Endodermal cell (in vitro differentiated cells): Measurements from ENCODE around the gene PRSS33. TPM values are rescaled to one million over a fixed set of nuclear protein-coding genes. Genes with fewer than 3 reads are reported as not detected.

ENCODE experiments used
- DNase-seq: peaks from one replicate; pipeline ENCODE4 v3.0.0-alpha.2; 2017
- H3K27ac ChIP-seq: 2 replicates; pipeline ENCODE4 v1.5.1; 2013; ENCODE audit warnings: mild to moderate bottlenecking, low read depth, low read length, moderate library complexity
- H3K27me3 ChIP-seq: 2 replicates; pipeline ENCODE4 v1.6.1; 2013; ENCODE audit warnings: mild to moderate bottlenecking, low read length, moderate library complexity; ENCODE audit not compliant: insufficient read depth, control insufficient read depth, poor library complexity, severe bottlenecking
- H3K36me3 ChIP-seq: 2 replicates; pipeline ENCODE4 v1.7.0; 2013; ENCODE audit warnings: mild to moderate bottlenecking, low read length, moderate library complexity; ENCODE audit not compliant: control insufficient read depth, insufficient read depth
- H3K4me1 ChIP-seq: one replicate; pipeline ENCODE4 v1.7.0; 2013; ENCODE audit warnings: low read length; ENCODE audit not compliant: control insufficient read depth, insufficient read depth
- H3K4me3 ChIP-seq: 2 replicates; pipeline ENCODE4 v1.5.1; 2013; ENCODE audit warnings: mild to moderate bottlenecking, low read length, moderate library complexity
- H3K9ac ChIP-seq: 2 replicates; pipeline ENCODE4 v1.6.1; 2013; ENCODE audit warnings: mild to moderate bottlenecking, low read length, moderate library complexity; ENCODE audit not compliant: poor library complexity, severe bottlenecking; ENCODE audit errors: extremely low read depth
- H3K9me3 ChIP-seq: 2 replicates; pipeline ENCODE4 v1.6.1; 2013; ENCODE audit warnings: mild to moderate bottlenecking, low read length, moderate library complexity; ENCODE audit not compliant: control insufficient read depth
- H3K27ac Mint-ChIP-seq: 2 replicates; pipeline ENCODE4 v1.8.0; 2020; ENCODE audit warnings: mixed read lengths
- H3K27me3 Mint-ChIP-seq: 2 replicates; pipeline ENCODE4 v1.8.0; 2021; ENCODE audit warnings: mild to moderate bottlenecking, mixed read lengths; ENCODE audit not compliant: insufficient read depth
- H3K36me3 Mint-ChIP-seq: 2 replicates; pipeline ENCODE4 v1.8.0; 2020; ENCODE audit warnings: low read depth, mixed read lengths
- H3K4me1 Mint-ChIP-seq: 2 replicates; pipeline ENCODE4 v1.8.0; 2020; ENCODE audit warnings: mixed read lengths
- H3K4me3 Mint-ChIP-seq: 2 replicates; pipeline ENCODE4 v1.8.0; 2020; ENCODE audit warnings: mild to moderate bottlenecking, moderate library complexity, mixed read lengths
- H3K9me3 Mint-ChIP-seq: 2 replicates; pipeline ENCODE4 v1.8.0; 2020; ENCODE audit warnings: mild to moderate bottlenecking, mixed read lengths
- WGBS, 2 experiments: methylation state at CpG; one replicate each; pipeline versions ENCODE4 v1.1.5 to v1.1.7; 2013; ENCODE audit warnings: missing lambda C conversion rate in 2 of 2, mixed read lengths in 1 of 2; ENCODE audit not compliant: insufficient coverage in 1 of 2, insufficient read length in 1 of 2; 5-methylcytosine and 5-hydroxymethylcytosine counted together
- total RNA-seq, 2 donors: library from RNA; stranded (reverse); fragmentation: NEBNext Ultra II Directional in 1 of 2; extraction: Animal tissue kit (Norgen Biotek cat#: 25700) in 1 of 2; gene quantifications; 2 replicates in 1 of 2; 3 replicates in 1 of 2; pipeline ENCODE4 v1.2.1, GENCODE V29; 2021
- TF ChIP-seq, protein P1 (sequence below): fragments of 200-600 bp; sonication (generic); conservative IDR thresholded peaks from 2 replicates; pipeline ENCODE4 v1.5.0; 2021; ENCODE audit warnings: antibody characterized with exemption, mild to moderate bottlenecking

PRSS33 gene
- total RNA-seq, 2 donors from 2014 or later: 0.35 TPM; not detected in 1

- no peak for DNase-seq
- TF ChIP-seq, protein P1, sequence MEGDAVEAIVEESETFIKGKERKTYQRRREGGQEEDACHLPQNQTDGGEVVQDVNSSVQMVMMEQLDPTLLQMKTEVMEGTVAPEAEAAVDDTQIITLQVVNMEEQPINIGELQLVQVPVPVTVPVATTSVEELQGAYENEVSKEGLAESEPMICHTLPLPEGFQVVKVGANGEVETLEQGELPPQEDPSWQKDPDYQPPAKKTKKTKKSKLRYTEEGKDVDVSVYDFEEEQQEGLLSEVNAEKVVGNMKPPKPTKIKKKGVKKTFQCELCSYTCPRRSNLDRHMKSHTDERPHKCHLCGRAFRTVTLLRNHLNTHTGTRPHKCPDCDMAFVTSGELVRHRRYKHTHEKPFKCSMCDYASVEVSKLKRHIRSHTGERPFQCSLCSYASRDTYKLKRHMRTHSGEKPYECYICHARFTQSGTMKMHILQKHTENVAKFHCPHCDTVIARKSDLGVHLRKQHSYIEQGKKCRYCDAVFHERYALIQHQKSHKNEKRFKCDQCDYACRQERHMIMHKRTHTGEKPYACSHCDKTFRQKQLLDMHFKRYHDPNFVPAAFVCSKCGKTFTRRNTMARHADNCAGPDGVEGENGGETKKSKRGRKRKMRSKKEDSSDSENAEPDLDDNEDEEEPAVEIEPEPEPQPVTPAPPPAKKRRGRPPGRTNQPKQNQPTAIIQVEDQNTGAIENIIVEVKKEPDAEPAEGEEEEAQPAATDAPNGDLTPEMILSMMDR: no peak
- Mint-ChIP-seq H3K4me3 (peak overlapping the region; percentile 95), H3K27ac (peak overlapping the region; percentile 99), H3K9me3 (no peaks in the 10 kb centered on the region), H3K27me3 (peaks cover 2% of the 10 kb centered on the region), H3K36me3 (peaks cover 17% of the 10 kb centered on the region), H3K4me1 (peaks cover 17% of the 10 kb centered on the region)
- peak overlapping the region; percentile 100 for H3K9ac ChIP-seq
- H3K36me3 ChIP-seq: peaks cover 17% of the 10 kb centered on the region
- no peaks in the 10 kb centered on the region for H3K27me3 ChIP-seq
- H3K27ac ChIP-seq: no peak overlapping the region
- WGBS, 2 experiments: 91 to 96% methylated on average over 11 to 12 of the region's 12 CpGs
- H3K9me3 ChIP-seq: no peaks in the 10 kb centered on the region
- H3K4me1 ChIP-seq: peaks cover 3% of the 10 kb centered on the region
- peak overlapping the region; percentile 87 for H3K4me3 ChIP-seq
Observed at GRCh38 chr16:2778630-2778958, 8.8 kb downstream of the PRSS33 start.

GRCh38 chr16:2777903-2778629 lies 9.3 kb downstream of the PRSS33 start:
- Histone ChIP-seq H3K4me1 (no peaks in the 10 kb centered on the region), H3K27ac (peak overlapping the region; percentile 99), H3K9me3 (no peaks in the 10 kb centered on the region), H3K9ac (peak overlapping the region; percentile 100), H3K4me3 (peak overlapping the region; percentile 87), H3K36me3 (peaks cover 22% of the 10 kb centered on the region), H3K27me3 (no peaks in the 10 kb centered on the region)
- Mint-ChIP-seq H3K4me3 (peak overlapping the region; percentile 95), H3K9me3 (no peaks in the 10 kb centered on the region), H3K27ac (peak overlapping the region; percentile 99), H3K36me3 (peaks cover 23% of the 10 kb centered on the region), H3K27me3 (peaks cover 2% of the 10 kb centered on the region), H3K4me1 (peaks cover 15% of the 10 kb centered on the region)
- peak; percentile 70 for DNase-seq
- WGBS, 2 experiments: 25 to 47% methylated on average over 9 to 27 of the region's 27 CpGs
- TF ChIP-seq, protein P1: no peak

DNA sequence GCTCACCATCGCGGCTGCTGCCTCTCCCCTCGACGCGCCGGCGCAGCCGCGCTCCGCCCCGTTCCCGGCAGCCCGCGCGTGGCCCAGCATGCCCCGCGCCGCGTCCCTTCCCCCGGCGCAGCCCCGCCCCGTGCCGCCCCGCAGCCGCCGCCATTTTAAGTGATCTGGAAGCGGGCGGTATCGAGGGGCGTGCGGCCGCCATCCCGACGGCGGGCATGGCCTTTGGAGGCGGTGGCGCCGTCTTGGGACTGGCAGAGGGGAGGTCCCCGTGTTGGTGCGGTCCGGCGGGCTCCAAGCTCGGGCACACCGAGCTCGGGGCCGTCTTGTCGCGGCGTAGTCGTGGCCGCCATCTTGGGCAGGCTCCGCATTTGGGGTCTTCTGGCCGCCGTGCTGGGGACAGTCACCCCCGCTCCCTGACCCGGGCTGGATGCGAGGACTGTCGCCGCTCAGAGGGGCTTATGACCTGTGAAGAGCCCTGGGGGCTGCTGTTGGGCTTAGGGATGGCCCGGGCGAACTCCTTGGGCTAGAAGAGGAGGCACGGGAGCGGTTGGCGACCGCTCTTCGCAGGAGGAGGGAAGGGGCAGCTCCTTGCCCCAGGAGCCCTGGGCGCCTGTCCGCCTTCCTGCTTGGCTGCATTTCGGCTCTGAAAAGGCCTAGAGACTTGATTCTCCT lies 10.0 kb downstream of the PRSS33 start, which contains the start of gene ELOB:
Gene ELOB, minus strand, starts transcription at position 50 of the 672 bp plus-strand sequence. Its CDS starts 41 bp downstream, at position 9.
- Mint-ChIP-seq H3K4me3 (peak within 1 kb of the TSS; percentile 95), H3K36me3 (peaks cover 28% of the 10 kb centered on the region), H3K27ac (peak within 1 kb of the TSS; percentile 99), H3K4me1 (peaks cover 15% of the 10 kb centered on the region), H3K27me3 (peaks cover 2% of the 10 kb centered on the region), H3K9me3 (no peaks in the 10 kb centered on the region)
- H3K27ac ChIP-seq: peak within 1 kb of the TSS; percentile 99
- H3K9me3 ChIP-seq: no peaks in the 10 kb centered on the region
- H3K9ac ChIP-seq: peak within 1 kb of the TSS; percentile 100
- no peaks in the 10 kb centered on the region for H3K27me3 ChIP-seq
- peak within 1 kb of the TSS; percentile 99 for H3K4me3 ChIP-seq
- DNase-seq: peak; percentile 94
- no peaks in the 10 kb centered on the region for H3K4me1 ChIP-seq
- H3K36me3 ChIP-seq: peaks cover 27% of the 10 kb centered on the region
- 0% methylated on average over 13 to 70 of the region's 70 CpGs for WGBS, 2 experiments
- TF ChIP-seq, protein P1: no peak
